ENCODE measurements around the gene ZC3HAV1L. TPM values are rescaled to one million over a fixed set of nuclear protein-coding genes. Genes with fewer than 3 reads are reported as not detected.
"Not testable (repeated sequence)": the region's sequence is repeated elsewhere in the genome, so short reads cannot be mapped to it uniquely, and the experiment has no call there.

ZC3HAV1L gene
- total RNA-seq, 3 donors from 2014 or later, result 12.5 to 24.9 (median 19.3) TPM

GRCh38 chr7:139061416-139061815 lies 25.6 kb upstream of the ZC3HAV1L start:
- no peaks in the 10 kb centered on the region for H3K4me1 ChIP-seq
- no peaks in the 10 kb centered on the region for H3K27me3 ChIP-seq
- H3K27ac ChIP-seq, result no peak overlapping the region
- DNase-seq (ENCODE audit: low spot score in 2 of 2), result no peak
- H3K36me3 ChIP-seq, result peaks cover 6% of the 10 kb centered on the region
- TF ChIP-seq CTCF (IDR thresholded peaks at IDR 0.05) (no peak), POLR2AphosphoS5 (IDR thresholded peaks at IDR 0.05) (no peak), POLR2A (IDR thresholded peaks at IDR 0.05) (no peak)
- intact Hi-C loops (cut with DNase I; ENCODE audit: low total_unique reads), result no loop called here
- H3K9me3 ChIP-seq, result no peaks in the 10 kb centered on the region
- H3K4me3 ChIP-seq, result no peak overlapping the region

- intact Hi-C loops (cut with DNase I; ENCODE audit: low total_unique reads), result no loop called here
- Histone ChIP-seq H3K9me3 (no peaks in the 10 kb centered on the region), H3K4me1 (no peaks in the 10 kb centered on the region), H3K4me3 (no peak overlapping the region), H3K27me3 (no peaks in the 10 kb centered on the region), H3K36me3 (peaks cover 6% of the 10 kb centered on the region), H3K27ac (no peak overlapping the region)
- no peak for DNase-seq (ENCODE audit: low spot score in 2 of 2)
- TF ChIP-seq POLR2A (IDR thresholded peaks at IDR 0.05), result no peak
- TF ChIP-seq POLR2AphosphoS5 (IDR thresholded peaks at IDR 0.05), result no peak
- TF ChIP-seq CTCF (IDR thresholded peaks at IDR 0.05), result no peak
These were observed 24.9 kb upstream of the ZC3HAV1L start for GRCh38 chr7:139060695-139061237.

DNA sequence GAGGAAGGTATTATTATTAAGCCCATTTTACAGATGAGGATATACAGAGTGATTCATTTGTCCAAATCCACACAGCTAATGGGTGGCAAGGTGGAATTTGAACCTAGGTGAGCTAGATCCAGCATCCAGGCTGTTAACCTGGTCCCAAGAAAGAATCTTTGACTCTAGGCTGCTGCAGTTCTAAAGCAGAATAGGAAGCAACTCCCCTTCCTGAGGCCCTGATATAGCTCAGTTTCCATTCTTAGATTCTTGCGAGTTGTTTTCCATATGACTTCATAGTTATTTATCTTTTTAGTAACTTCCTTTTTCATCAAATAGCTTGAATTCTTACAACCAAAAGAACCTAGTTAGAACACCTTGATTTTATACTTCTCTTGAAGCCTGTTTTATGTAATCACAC lies 24.1 kb upstream of the ZC3HAV1L start:
- Histone ChIP-seq H3K27ac (no peak overlapping the region), H3K9me3 (no peaks in the 10 kb centered on the region), H3K4me1 (no peaks in the 10 kb centered on the region), H3K4me3 (no peak overlapping the region), H3K27me3 (no peaks in the 10 kb centered on the region), H3K36me3 (peaks cover 5% of the 10 kb centered on the region)
- DNase-seq (ENCODE audit: low spot score in 2 of 2), result no peak
- intact Hi-C loops (cut with DNase I; ENCODE audit: low total_unique reads), result no loop called here
- no peak for TF ChIP-seq POLR2A (IDR thresholded peaks at IDR 0.05)
- TF ChIP-seq CTCF (IDR thresholded peaks at IDR 0.05), result no peak
- no peak for TF ChIP-seq POLR2AphosphoS5 (IDR thresholded peaks at IDR 0.05)

GRCh38 chr7:139058943-139059342 lies 23.1 kb upstream of the ZC3HAV1L start:
- no peak for TF ChIP-seq POLR2AphosphoS5 (IDR thresholded peaks at IDR 0.05)
- no peak for TF ChIP-seq CTCF (IDR thresholded peaks at IDR 0.05)
- TF ChIP-seq POLR2A (IDR thresholded peaks at IDR 0.05), result no peak
- Histone ChIP-seq H3K27me3 (no peaks in the 10 kb centered on the region), H3K4me1 (no peaks in the 10 kb centered on the region), H3K9me3 (no peaks in the 10 kb centered on the region), H3K27ac (peak overlapping the region in 1 of 2 donors; percentile 53), H3K4me3 (no peak overlapping the region), H3K36me3 (no peaks in the 10 kb centered on the region)
- no peak for DNase-seq (ENCODE audit: low spot score in 2 of 2)
- intact Hi-C loops (cut with DNase I; ENCODE audit: low total_unique reads), result no loop called here

DNA sequence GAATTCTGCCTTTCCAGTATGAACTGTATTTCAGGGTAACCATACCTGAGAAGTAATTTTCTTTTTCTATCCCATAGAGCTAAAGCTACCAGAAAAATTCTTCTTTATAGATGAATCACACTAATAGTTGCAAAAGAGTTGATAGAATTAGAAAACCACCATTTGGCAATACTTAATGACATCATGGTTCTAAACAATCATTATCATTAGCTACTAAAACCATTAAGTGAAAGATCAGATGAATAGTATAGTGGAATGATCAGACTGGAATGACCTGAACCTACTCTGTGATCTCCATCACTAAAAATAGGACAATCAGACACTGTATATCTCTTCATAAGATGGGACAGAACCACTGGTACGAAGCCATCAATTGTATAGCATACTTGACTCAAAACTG lies 19.8 kb upstream of the ZC3HAV1L start:
- Histone ChIP-seq H3K36me3 (no peaks in the 10 kb centered on the region), H3K9me3 (no peaks in the 10 kb centered on the region), H3K4me1 (no peaks in the 10 kb centered on the region), H3K4me3 (no peak overlapping the region), H3K27ac (no peak overlapping the region), H3K27me3 (no peaks in the 10 kb centered on the region)
- intact Hi-C loops (cut with DNase I; ENCODE audit: low total_unique reads), result no loop called here
- TF ChIP-seq POLR2A (IDR thresholded peaks at IDR 0.05), result no peak
- no peak for TF ChIP-seq POLR2AphosphoS5 (IDR thresholded peaks at IDR 0.05)
- DNase-seq (ENCODE audit: low spot score in 2 of 2), result no peak

DNA sequence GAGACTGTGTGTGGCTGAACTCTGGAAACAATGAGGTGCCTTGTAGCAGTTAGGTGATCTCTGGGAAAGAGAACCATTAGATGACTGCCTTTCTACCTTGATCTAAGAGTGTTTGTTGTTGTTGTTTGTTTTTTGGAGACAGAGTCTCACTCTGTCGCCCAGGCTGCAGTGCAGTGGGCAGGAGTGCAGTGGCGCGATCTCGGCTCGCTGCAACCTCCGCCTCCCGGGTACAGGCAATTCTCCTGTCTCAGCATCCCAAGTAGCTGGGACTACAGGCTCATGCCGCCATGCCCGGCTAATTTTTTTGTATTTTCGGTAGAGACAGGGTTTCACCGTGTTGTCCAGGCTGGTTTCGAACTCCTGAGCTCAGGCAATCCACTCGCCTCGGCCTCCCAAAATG lies 18.8 kb upstream of the ZC3HAV1L start:
- H3K27ac ChIP-seq; H3K4me1 ChIP-seq; DNase-seq (ENCODE audit: low spot score in 2 of 2); H3K36me3 ChIP-seq; H3K27me3 ChIP-seq; intact Hi-C loops (cut with DNase I; ENCODE audit: low total_unique reads); H3K9me3 ChIP-seq; H3K4me3 ChIP-seq: not testable (repeated sequence)

All from breast epithelium (tissue), 4 donors.